Breast epithelium (tissue), 3 donors: ENCODE results near the gene MDH2. TPM values are rescaled to one million over a fixed set of nuclear protein-coding genes. Genes with fewer than 3 reads are reported as not detected.

ENCODE experiments used
- total RNA-seq, 3 donors: library from RNA; depleted of rRNA; stranded (reverse); fragments of >200 nt; gene quantifications; one replicate each; pipeline ENCODE4 v1.1.0, GENCODE V29; 2016

Gene MDH2
- total RNA-seq, 3 donors from 2014 or later: 52.0 to 63.3 (median 61.8) TPM

Other genes starting within 250 kb of the MDH2 start
- gene CCL24, start 234.3 kb upstream of the MDH2 start, total RNA-seq: 1 to 10 TPM in 1 of 3 donors, not detected in 2; 1.3 TPM
- gene RHBDD2, start 169.1 kb upstream of the MDH2 start, total RNA-seq: 10 to 100 TPM; 36.6 to 47.7 (median 39.0) TPM
- gene POR, start 133.0 kb upstream of the MDH2 start, total RNA-seq: 100 to 1,000 TPM in 1 of 3 donors, 10 to 100 TPM in 2; 62.1 to 123 (median 87.7) TPM
- 10 to 100 TPM; 27.2 to 52.0 (median 42.9) TPM for gene TMEM120A, start 53.5 kb upstream of the MDH2 start, total RNA-seq
- 10 to 100 TPM; 27.5 to 38.3 (median 28.3) TPM for gene STYXL1, start 106 bp upstream of the MDH2 start, total RNA-seq
- 1 to 10 TPM; 3.4 to 7.9 (median 3.4) TPM for gene SRRM3, start 153.8 kb downstream of the MDH2 start, total RNA-seq